ENCODE results near the gene MFRP.

The MFRP gene

DNA sequence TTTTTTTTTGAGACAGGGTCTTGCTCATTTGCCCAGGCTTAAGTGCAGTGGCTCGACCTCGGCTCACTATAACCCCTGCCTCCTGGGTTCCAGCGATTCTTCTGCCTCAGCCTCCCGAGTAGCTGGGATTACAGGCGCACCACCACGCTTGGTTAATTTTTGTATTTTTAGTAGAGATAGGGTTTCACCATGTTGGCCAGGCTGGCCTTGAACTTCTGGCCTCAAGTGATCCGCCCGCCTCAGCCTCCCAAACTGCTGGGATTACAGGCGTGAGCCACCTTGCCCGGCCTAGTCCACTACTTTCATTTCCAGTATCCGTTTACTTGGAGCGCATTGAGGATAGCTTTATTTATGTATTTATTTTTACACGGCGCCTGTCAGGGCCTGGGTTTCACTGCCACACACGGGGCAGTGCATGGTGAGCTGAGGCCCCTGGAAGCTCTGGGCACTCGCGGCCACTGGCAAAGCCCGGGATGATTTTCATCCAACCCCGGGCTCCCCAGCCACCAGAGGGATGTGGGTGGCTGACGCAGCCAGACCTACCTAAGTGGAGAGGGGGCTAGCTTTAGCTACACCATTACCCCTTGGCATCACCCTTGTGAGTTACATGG is 23.5 kb downstream of the MFRP start:
- no peak for DNase-seq (ENCODE audit: low read depth)
- no peak overlapping the region for H3K4me3 ChIP-seq (ENCODE audit: low read depth, low read length)

DNA sequence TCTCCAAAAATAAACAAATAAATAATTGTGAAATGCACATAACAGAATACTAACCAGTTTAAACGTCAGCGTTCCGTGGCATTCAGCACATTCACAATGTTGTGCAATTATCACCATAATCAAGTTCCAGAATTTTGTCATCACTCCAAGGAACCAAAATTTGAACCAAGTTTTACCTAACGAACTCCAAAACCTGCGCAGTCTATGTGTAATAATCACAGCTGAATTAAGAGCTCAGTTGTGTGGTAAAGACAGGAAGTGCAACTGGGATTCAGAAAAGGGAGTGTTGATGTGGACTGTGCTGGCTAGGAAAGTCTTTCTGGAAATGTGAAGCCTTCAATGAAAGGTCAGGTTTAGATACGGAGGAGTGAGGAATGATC is 24.2 kb downstream of the MFRP start:
- H3K4me3 ChIP-seq (ENCODE audit: low read depth, low read length) = no peak overlapping the region
- no peak for DNase-seq (ENCODE audit: low read depth)

GRCh38 chr11:119320776-119321524 is 25.6 kb downstream of the MFRP start:
- DNase-seq (ENCODE audit: low read depth) = no peak
- H3K4me3 ChIP-seq (ENCODE audit: low read depth, low read length) = peak overlapping the region; percentile 42

- peak overlapping the region; percentile 42 for H3K4me3 ChIP-seq (ENCODE audit: low read depth, low read length)
- DNase-seq (ENCODE audit: low read depth) = no peak
Measured at GRCh38 chr11:119320240-119320775, 26.2 kb downstream of the MFRP start.

- H3K4me3 ChIP-seq (ENCODE audit: low read depth, low read length) = no peak overlapping the region
- no peak for DNase-seq (ENCODE audit: low read depth)
Measured at GRCh38 chr11:119319700-119320239, 26.7 kb downstream of the MFRP start.

DNA sequence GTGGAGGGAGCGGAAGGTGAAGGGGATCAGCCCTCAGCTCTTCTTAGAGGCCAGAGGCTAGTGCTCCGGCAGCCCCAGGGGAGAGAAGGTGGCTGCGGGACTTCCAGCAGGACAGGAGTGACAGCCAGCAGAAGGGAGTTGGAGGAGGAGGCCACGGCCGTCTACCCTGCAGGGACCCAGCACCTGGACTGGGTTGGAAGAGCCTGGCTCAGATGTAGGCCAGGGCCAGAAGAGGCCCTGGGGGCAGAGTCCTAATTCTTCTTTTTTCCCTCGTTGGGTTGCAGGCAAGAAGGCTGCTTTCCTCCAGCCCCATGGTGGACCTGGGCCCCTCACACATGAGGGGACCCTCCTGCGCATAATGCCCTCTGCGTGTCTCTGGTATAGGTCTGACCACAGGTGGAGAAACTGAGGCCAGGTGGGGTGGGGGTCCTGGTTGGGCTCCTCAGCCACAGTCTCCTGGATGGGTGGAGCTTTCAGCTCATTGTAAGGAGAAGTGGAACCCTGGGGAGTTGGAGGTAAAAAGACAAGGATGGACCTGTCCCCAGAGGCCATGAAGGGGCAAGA is 27.3 kb downstream of the MFRP start:
- H3K4me3 ChIP-seq (ENCODE audit: low read depth, low read length) = no peak overlapping the region
- DNase-seq (ENCODE audit: low read depth) = no peak

DNA sequence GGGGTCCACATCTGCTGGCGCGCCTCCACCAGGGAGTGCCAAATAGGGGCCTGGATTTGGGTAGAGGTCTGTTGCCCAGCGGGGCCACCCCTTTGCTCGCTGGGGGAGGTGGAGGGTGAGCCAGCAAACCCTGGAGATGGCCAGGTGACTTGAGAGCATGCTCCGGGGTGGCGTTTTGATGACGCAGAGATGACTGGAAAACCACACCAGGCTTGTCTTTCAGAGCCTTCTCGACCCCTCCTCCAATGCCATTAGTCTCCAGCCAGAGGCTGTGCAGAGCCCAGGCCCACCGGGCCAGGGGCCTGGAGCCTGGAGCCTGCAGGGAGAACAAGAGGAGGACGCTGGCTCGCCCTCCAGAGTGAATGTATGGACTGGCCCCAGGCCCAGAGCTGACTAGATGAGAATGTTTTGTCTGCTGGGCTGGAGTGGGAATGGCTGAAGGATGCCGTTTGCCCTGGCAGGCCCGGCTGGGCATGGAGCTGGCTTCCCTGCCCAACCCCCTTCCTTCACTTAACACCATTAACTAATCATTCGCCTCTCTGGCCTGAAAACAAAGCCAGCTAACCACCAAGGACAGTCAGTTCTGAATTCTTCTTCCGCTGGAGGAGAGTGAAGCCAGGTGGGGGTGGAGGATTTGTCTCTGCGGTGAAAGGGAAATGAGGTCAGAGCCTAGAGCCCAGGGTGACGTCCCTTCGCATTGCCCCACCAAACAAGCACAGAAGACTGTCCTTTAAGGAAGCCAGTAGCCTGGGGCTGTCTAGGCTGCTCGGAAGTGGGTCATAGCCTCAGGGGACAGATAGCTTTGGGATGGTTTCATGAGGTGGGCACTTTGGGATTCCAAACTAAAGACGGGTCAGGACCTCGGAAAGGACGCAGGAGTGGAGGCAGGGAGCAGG is 28.0 kb downstream of the MFRP start:
- no peak for DNase-seq (ENCODE audit: low read depth)
- no peak overlapping the region for H3K4me3 ChIP-seq (ENCODE audit: low read depth, low read length)

- no peak for DNase-seq (ENCODE audit: low read depth)
- no peak overlapping the region for H3K4me3 ChIP-seq (ENCODE audit: low read depth, low read length)
Measured at GRCh38 chr11:119317592-119318239, 28.8 kb downstream of the MFRP start.

DNA sequence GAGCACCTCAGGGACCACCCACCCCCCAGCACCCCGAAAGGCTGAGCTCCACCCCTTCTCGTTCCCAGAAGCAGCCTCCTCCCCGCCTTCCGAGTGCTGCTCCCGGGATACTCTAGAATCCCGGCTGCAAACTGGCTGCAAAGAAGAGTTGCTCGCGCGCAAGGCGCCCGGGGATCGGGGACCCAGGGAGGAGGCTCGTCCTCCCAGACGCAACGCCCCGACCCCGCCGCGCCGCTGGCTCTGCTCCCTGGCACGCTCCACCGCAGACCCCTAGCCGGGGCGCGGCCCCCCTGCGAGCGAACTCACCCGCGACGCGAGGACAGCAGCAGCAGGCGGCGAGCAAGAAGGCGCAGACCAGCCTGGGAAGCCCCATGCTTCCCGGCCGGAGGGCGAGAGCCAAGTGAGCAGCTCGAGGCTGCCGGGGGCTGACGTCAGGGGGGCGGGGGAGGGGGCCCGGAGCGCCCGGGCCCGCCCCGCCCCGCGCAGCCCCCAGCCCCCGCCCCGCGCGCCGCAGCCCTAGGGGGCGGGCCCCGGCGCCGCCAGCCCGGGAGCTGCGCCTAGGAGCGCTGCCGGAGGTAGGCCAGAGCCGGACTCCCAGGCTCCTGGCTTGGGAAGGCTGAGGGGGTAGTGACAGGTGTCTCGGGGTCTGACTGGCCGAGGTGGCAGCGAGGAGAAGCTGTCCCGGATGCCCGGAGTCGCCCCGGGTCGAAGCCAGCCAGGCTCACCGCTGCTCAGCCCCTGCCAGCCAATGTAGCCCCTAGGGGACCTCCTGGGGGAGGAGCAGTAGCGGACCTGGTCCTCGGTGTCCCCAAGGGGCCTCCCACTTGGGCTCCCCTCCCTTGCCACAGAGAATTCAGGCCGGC is 29.5 kb downstream of the MFRP start, which contains the start of gene MCAM:
Gene MCAM (minus strand): TSS at position 402 of the 863 bp plus-strand sequence. CDS start 29 bp downstream, at position 373.
- DNase-seq (ENCODE audit: low read depth) = no peak
- peak within 1 kb of the TSS; percentile 69 for H3K4me3 ChIP-seq (ENCODE audit: low read depth, low read length)

DNA sequence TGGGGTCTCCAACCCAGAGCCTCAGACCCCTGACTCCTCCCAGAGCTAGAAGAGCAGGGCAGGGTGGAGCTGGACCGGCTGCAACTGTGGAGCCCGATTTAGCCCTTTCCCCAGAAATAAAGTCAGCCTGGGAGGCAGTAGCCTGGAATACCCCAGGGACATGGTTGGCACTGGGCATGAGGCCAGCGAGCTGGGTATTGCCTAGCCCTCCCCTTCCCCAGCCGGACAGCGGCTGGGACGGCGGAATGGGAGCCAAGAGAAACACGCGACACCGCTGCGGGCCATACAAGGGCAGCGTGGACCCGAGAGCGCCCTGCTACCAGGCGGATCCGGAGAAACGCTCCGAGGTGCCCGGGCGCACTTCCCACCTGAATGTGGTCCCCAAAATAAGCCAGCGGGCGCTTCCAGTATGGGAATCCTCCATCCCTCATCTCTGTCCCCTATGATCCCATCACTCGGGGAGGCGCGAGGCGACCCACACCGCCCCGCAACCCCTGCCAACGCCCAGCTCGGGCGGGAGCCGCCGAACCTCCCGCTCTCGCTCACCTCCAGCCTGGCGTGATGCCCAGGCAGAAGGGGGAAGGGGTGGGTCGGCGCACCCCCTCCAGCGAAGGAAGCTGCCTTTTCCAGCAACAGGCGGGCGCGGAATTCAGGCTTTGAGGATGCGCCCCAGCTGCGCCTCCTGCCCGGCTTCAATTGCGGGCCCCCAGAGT is 30.3 kb downstream of the MFRP start:
- peak overlapping the region; percentile 69 for H3K4me3 ChIP-seq (ENCODE audit: low read depth, low read length)
- DNase-seq (ENCODE audit: low read depth) = no peak

- no peak for DNase-seq (ENCODE audit: low read depth)
- H3K4me3 ChIP-seq (ENCODE audit: low read depth, low read length) = peak overlapping the region; percentile 69
Measured at GRCh38 chr11:119315131-119316015, 31.1 kb downstream of the MFRP start.

GRCh38 chr11:119314726-119315125 is 31.8 kb downstream of the MFRP start:
- H3K4me3 ChIP-seq (ENCODE audit: low read depth, low read length) = no peak overlapping the region
- no peak for DNase-seq (ENCODE audit: low read depth)

DNA sequence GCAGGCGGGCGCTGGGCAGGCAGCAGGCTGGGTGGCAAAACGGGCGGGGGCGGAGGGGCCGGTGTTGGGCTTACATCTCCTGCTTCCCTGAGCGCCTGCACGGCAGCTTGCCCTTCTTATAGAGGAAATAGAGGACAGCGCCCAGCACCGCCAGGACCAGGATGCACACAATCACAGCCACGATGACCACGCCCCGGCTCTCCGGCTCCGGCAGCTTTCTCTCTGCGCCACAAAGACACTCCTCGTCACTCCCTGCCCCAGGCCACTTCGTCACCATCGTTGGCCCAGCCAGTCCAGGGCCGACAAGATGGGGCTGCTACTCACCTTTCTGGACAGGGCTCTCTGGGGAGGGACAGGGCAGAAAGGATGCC is 35.8 kb downstream of the MFRP start:
- no peak for DNase-seq (ENCODE audit: low read depth)
- H3K4me3 ChIP-seq (ENCODE audit: low read depth, low read length) = no peak overlapping the region

- H3K4me3 ChIP-seq (ENCODE audit: low read depth, low read length) = no peak overlapping the region
- DNase-seq (ENCODE audit: low read depth) = no peak
Measured at GRCh38 chr11:119309953-119310681, 36.4 kb downstream of the MFRP start.

DNA sequence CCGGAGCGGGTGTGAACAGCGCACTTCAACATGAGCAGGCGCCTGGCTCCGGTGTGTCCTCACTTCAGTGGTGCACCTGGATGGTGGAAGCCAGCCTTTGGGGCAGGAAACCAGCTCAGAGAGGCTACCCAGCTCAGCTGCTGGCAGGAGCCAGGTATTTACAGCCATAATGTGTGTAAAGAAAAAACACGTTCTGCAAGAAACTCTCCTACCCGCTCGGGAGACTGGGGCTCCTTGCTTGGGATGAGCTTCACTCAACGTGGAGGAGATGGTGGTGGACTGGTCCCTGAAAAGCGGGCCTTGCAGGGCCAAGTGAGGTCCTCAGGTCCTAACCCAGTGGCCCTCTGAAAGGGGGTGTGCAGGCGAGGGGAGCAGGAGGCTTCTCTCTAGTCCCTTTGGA is 37.1 kb downstream of the MFRP start:
- no peak overlapping the region for H3K4me3 ChIP-seq (ENCODE audit: low read depth, low read length)
- DNase-seq (ENCODE audit: low read depth) = no peak

- DNase-seq (ENCODE audit: low read depth) = no peak
- no peak overlapping the region for H3K4me3 ChIP-seq (ENCODE audit: low read depth, low read length)
Measured at GRCh38 chr11:119307974-119308373, 38.5 kb downstream of the MFRP start.
